ENCODE measurements around the gene IFITM2. TPM values are rescaled to one million over a fixed set of nuclear protein-coding genes. Genes with fewer than 3 reads are reported as not detected.
A peak's percentile ranks its signal among the peaks of the same experiment; 100 is the strongest.
"Not testable (repeated sequence)": the region's sequence is repeated elsewhere in the genome, so short reads cannot be mapped to it uniquely, and the experiment has no call there.

The IFITM2 gene
- total RNA-seq, 1 donor from 2014 or later, result 780 TPM

DNA sequence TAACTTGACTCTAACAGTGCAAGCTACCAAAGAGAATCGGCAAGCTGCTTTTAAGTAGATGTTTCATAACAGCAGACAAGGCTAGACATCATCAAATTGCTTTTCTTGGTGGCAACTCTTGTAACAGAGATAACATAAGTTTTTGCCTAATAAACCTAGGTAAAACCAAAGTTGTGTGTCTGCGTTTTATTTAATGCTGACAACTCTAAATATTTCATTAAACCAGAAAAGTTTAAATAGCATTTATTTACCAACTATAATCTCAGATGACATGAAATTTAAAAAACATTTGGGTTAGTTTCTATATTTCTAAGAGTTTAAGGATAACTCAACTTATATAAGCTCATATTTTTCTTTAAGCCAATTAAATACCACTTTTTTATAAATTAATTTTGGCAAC is 32.3 kb downstream of the IFITM2 start:
- Histone ChIP-seq H3K4me3 (no peak overlapping the region), H3K27me3 (no peaks in the 10 kb centered on the region), H3K4me1 (peaks cover 35% of the 10 kb centered on the region), H3K9me3 (no peaks in the 10 kb centered on the region), H3K36me3 (no peaks in the 10 kb centered on the region), H3K27ac (no peak overlapping the region)
- DNase-seq (ENCODE audit: extremely low spot score in 2 of 2), result no peak
- intact Hi-C loops (cut with DNase I), result no loop called here
- TF ChIP-seq POLR2AphosphoS5 (IDR thresholded peaks at IDR 0.05; ENCODE audit: insufficient read depth in 1 of 2, low read depth in 1 of 2) (no peak), POLR2A (IDR thresholded peaks at IDR 0.05) (no peak)

DNA sequence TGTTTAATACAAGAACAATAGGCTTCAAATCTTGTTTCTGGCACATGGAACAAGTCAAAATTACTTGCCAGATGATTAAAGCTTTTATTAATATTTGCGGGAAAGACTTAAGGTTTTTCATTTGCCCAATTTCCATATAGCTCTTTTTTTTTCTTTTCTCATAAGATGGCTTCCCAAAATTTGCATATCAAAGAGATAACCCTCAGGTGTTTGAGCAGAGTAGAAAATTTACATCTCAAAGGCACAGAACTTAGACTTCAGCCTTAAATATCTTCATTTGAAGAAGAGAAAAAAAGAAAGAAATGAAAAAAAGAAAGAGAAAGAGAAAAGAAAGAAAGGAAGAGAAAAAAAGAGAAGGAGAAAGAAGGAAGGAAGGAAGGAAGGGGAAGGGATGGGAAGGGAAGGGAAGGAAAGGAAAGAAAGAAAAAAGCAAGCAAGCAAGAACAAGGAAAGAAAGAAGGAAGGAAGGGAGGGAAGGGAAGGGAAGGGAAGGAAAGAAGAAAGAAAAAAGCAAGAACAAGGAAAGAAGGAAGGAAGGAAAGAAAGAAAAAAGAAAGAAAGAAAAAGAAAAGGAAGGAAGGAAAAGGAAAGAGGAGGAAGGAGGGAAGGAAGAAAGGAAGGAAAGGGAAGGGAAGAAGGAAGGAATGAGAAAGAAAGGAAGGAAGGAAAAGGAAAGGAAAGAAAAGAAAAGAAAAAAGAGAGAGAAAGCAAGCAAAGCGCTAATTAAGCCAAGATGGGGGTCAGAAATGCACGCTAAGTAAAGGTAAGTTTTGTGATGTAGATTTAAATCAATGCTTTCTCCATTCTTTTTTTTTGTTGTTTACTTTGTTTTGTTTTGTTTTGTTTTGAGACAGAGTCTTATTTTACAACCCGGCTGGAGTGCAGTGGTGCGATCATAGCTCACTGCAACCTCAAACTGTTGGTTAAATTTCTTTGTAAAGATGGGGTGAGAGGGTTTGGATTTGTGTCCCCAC is 33.2 kb downstream of the IFITM2 start:
- no peaks in the 10 kb centered on the region for H3K36me3 ChIP-seq
- no peaks in the 10 kb centered on the region for H3K27me3 ChIP-seq
- no peaks in the 10 kb centered on the region for H3K9me3 ChIP-seq
- intact Hi-C loops (cut with DNase I), result no loop called here
- no peak overlapping the region for H3K4me3 ChIP-seq
- no peak overlapping the region for H3K27ac ChIP-seq
- TF ChIP-seq POLR2A (IDR thresholded peaks at IDR 0.05) (no peak), POLR2AphosphoS5 (IDR thresholded peaks at IDR 0.05; ENCODE audit: insufficient read depth in 1 of 2, low read depth in 1 of 2) (no peak)
- TF ChIP-seq, protein P1, sequence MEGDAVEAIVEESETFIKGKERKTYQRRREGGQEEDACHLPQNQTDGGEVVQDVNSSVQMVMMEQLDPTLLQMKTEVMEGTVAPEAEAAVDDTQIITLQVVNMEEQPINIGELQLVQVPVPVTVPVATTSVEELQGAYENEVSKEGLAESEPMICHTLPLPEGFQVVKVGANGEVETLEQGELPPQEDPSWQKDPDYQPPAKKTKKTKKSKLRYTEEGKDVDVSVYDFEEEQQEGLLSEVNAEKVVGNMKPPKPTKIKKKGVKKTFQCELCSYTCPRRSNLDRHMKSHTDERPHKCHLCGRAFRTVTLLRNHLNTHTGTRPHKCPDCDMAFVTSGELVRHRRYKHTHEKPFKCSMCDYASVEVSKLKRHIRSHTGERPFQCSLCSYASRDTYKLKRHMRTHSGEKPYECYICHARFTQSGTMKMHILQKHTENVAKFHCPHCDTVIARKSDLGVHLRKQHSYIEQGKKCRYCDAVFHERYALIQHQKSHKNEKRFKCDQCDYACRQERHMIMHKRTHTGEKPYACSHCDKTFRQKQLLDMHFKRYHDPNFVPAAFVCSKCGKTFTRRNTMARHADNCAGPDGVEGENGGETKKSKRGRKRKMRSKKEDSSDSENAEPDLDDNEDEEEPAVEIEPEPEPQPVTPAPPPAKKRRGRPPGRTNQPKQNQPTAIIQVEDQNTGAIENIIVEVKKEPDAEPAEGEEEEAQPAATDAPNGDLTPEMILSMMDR (IDR thresholded peaks at IDR 0.05), result no peak
- peaks cover 26% of the 10 kb centered on the region for H3K4me1 ChIP-seq
- no peak for DNase-seq (ENCODE audit: extremely low spot score in 2 of 2)

DNA sequence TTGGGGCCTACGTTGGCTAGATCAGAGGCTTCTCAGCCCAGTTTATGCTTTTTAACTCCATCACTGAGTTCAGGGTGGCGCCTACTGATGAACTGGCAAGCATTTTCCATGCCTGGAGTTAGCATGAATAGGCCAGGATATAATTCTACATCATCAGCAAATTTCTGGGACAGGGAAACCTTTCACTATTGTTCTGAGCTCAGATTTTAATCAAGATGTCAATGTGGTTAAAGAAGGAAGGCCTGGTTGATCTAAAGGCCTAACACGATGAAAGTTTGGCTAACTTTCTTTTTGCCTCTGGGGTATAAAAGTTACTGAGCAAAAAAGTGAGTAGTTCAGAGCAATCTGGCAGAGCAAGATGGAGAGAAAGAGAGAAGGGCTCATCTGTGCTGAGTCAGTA is 34.7 kb downstream of the IFITM2 start:
- intact Hi-C loops (cut with DNase I), result no loop called here
- no peak overlapping the region for H3K4me3 ChIP-seq
- no peaks in the 10 kb centered on the region for H3K27me3 ChIP-seq
- H3K36me3 ChIP-seq, result no peaks in the 10 kb centered on the region
- H3K27ac ChIP-seq, result peak overlapping the region; percentile 5
- DNase-seq (ENCODE audit: extremely low spot score in 2 of 2), result no peak
- no peaks in the 10 kb centered on the region for H3K9me3 ChIP-seq
- H3K4me1 ChIP-seq, result peaks cover 15% of the 10 kb centered on the region
- TF ChIP-seq POLR2A (IDR thresholded peaks at IDR 0.05) (no peak), POLR2AphosphoS5 (IDR thresholded peaks at IDR 0.05; ENCODE audit: insufficient read depth in 1 of 2, low read depth in 1 of 2) (no peak)
- TF ChIP-seq, protein P1 (IDR thresholded peaks at IDR 0.05), result no peak

DNA sequence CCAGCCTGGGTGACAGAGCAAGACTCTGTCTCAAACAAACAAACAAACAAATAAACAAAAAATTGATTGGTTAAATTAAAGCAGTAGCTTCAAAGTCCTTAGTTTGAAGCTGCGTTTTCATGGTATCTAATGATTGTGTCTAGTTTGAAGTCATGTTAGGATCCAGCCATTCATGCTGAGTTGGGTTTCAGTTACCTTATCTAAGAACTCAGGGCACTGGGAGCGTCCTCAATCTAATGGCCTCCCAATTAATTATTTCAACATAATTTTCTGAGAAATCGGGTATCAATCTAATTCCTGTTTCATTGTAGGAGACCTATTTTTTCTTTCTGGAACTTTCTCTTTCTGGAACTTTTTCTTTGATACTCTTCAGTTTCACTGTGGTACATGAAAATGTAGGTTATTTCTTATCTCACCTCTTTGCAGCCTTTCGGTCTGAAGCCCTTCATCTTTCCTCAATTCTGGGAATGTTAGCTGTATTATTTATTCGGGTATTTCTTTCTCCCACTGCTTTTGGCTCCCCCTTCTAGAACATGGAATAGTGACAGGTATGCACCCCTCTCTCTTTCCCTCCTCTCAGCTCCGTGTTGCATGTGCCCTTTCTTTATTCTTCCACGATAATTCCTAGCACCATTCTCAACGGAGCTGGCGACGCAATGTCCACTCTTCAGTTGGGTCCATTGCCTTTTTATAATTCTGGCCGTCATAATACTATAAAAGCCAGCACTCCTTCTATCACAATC is 37.4 kb downstream of the IFITM2 start:
- no peak for TF ChIP-seq POLR2AphosphoS5 (IDR thresholded peaks at IDR 0.05; ENCODE audit: insufficient read depth in 1 of 2, low read depth in 1 of 2)
- no peak for TF ChIP-seq POLR2A (IDR thresholded peaks at IDR 0.05)
- TF ChIP-seq, protein P1 (IDR thresholded peaks at IDR 0.05), result no peak
- H3K27me3 ChIP-seq, result no peaks in the 10 kb centered on the region
- no peak for DNase-seq (ENCODE audit: extremely low spot score in 2 of 2)
- no peaks in the 10 kb centered on the region for H3K36me3 ChIP-seq
- H3K9me3 ChIP-seq, result no peaks in the 10 kb centered on the region
- no peak overlapping the region for H3K4me3 ChIP-seq
- intact Hi-C loops (cut with DNase I), result no loop called here
- H3K4me1 ChIP-seq, result peaks cover 11% of the 10 kb centered on the region
- H3K27ac ChIP-seq, result no peak overlapping the region

DNA sequence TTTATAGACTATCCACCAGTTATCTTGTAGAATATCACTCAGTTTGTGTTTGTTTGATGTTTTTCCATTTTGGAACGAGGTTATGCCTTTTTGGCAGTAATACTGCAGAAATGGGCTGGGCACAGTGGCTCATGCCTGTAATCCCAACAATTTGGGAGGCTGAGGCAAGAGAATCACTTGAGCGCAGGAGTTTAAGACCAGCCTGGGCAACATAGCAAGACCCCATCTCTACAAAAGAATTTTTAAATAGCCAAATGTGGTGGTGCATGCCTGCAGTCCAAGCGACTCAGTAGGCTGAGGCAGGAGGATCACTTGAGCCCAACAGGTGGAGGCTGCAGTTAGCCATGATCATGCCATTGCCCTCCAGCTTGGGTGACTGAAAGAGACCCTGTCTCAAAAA is 38.9 kb downstream of the IFITM2 start:
- Histone ChIP-seq H3K36me3 (no peaks in the 10 kb centered on the region), H3K9me3 (no peaks in the 10 kb centered on the region), H3K27me3 (no peaks in the 10 kb centered on the region), H3K4me1 (peaks cover 21% of the 10 kb centered on the region), H3K4me3 (no peak overlapping the region), H3K27ac (no peak overlapping the region)
- no peak for DNase-seq (ENCODE audit: extremely low spot score in 2 of 2)
- intact Hi-C loops (cut with DNase I), result no loop called here
- TF ChIP-seq POLR2A (IDR thresholded peaks at IDR 0.05), result no peak
- TF ChIP-seq, protein P1 (IDR thresholded peaks at IDR 0.05), result no peak
- no peak for TF ChIP-seq POLR2AphosphoS5 (IDR thresholded peaks at IDR 0.05; ENCODE audit: insufficient read depth in 1 of 2, low read depth in 1 of 2)

DNA sequence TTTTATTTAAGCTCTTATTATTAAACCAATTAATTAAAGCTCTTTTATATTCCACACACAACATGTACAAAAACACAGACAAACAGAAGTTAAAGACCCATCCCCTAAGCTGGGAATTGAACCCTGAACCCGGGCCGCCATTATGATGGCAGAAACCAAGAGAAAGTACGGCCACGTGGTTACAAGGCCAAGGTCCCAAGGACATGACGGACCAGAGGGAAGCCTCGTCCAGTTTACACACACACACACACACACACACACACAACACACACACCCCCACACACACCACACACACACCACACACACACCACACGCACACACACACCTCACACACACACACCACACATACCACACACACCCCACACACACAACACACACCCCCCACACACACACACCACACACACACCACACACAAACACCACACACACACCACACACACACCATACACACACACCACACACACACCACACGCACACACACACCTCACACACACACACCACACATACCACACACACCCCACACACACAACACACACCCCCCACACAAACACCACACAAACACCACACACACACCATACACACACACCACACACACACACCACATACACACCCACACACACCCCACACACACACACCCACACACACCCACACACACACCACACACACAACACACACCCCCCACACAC is 41.8 kb downstream of the IFITM2 start:
- H3K9me3 ChIP-seq; DNase-seq (ENCODE audit: extremely low spot score in 2 of 2); H3K27ac ChIP-seq; H3K36me3 ChIP-seq; H3K4me3 ChIP-seq; H3K27me3 ChIP-seq; intact Hi-C loops (cut with DNase I): not testable (repeated sequence)
- H3K4me1 ChIP-seq, result peaks cover 34% of the 10 kb centered on the region

DNA sequence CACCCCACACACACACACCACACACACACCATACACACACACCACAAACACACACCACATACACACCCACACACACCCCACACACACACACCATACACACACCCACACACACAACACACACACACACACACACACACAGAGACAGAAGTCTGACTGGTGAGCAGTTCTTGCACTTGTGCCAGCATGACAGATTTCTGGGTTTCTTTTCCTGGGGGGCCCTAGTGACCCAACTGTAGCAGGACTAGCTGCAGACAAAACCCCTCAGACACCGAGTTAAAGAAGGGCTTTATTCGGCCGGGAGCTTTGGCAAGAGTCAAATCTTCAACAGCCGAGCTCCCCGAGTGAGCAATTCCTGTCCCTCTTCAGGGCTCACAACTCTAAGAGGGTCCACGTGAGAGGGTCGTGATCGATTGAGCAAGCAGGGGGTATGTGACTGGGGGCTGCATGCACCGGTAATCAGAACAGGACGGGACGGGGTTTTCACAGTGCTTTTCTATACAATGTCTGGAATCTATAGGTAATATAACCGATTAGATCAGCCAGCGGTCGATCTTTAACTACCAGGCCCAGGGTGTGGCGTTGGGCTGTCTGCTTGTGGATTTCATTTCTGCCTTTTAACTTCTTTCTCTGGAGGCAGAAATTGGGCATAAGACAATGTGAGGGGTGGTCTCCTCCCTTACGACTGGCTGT is 42.6 kb downstream of the IFITM2 start:
- DNase-seq (ENCODE audit: extremely low spot score in 2 of 2); H3K36me3 ChIP-seq; intact Hi-C loops (cut with DNase I); H3K27me3 ChIP-seq; H3K4me3 ChIP-seq; H3K9me3 ChIP-seq: not testable (repeated sequence)
- Histone ChIP-seq H3K4me1 (peaks cover 36% of the 10 kb centered on the region), H3K27ac (peak overlapping the region; percentile 30)
